Right atrium auricular region (tissue), 2 donors: ENCODE data around the gene SPSB1. TPM values are rescaled to one million over a fixed set of nuclear protein-coding genes. Genes with fewer than 3 reads are reported as not detected.

Source experiments
- DNase-seq: peaks from one replicate; pipeline ENCODE4 v3.0.0-alpha.2; 2019; ENCODE audit warnings: low spot score
- H3K27ac ChIP-seq, 2 donors: fragments of 200-600 bp; sonication (generic); 1 replicate in 1 of 2; 2 replicates in 1 of 2; pipeline ENCODE4 v1.5.1; 2016 to 2019
- H3K27me3 ChIP-seq, 2 donors: fragments of 200-600 bp; sonication (generic); one replicate each; pipeline versions ENCODE4 v1.5.1 to v1.6.0; 2017 to 2019
- H3K36me3 ChIP-seq: fragments of 200-600 bp; sonication (generic); one replicate; pipeline ENCODE4 v1.5.1; 2016
- H3K4me1 ChIP-seq, 2 donors: fragments of 200-600 bp; sonication (generic); one replicate each; pipeline versions ENCODE4 v1.5.1 to v1.6.0; 2017 to 2019
- H3K4me3 ChIP-seq, 2 donors: fragments of 200-600 bp; sonication (generic); 1 replicate in 1 of 2; 2 replicates in 1 of 2; pipeline ENCODE4 v1.5.1; 2017 to 2019; ENCODE audit warnings: mild to moderate bottlenecking in 1 of 2, moderate library complexity in 1 of 2
- H3K9me3 ChIP-seq, 2 donors: fragments of 200-600 bp; sonication (generic); one replicate each; pipeline ENCODE4 v1.5.1; 2019
- CTCF ChIP-seq, 2 donors: fragments of 200-600 bp; sonication (generic); IDR thresholded peaks; one replicate each; pipeline ENCODE4 v1.5.1; 2019; ENCODE audit warnings: antibody characterized with exemption in 2 of 2
- total RNA-seq, 2 donors: library from RNA; depleted of rRNA; stranded (reverse); fragments of >200 nt; gene quantifications; one replicate each; pipeline ENCODE4 v1.1.0, GENCODE V29; 2016

The SPSB1 gene
- total RNA-seq, 2 donors from 2014 or later, result 20.1 to 20.8 TPM

- no peak for DNase-seq
- peaks cover 0 to 23% of the 10 kb centered on the region in 2 donors for H3K4me1 ChIP-seq
- no peak for TF ChIP-seq CTCF (IDR thresholded peaks at IDR 0.05)
- H3K9me3 ChIP-seq, result no peaks in the 10 kb centered on the region
- H3K27me3 ChIP-seq, result no peaks in the 10 kb centered on the region
- no peak overlapping the region for H3K27ac ChIP-seq
- no peak overlapping the region for H3K4me3 ChIP-seq
- H3K36me3 ChIP-seq, result peaks cover 33% of the 10 kb centered on the region
Observed at GRCh38 chr1:9360371-9361064, 67.8 kb downstream of the SPSB1 start.

- DNase-seq, result no peak
- Histone ChIP-seq H3K27me3 (no peaks in the 10 kb centered on the region), H3K36me3 (peaks cover 22% of the 10 kb centered on the region), H3K27ac (peak overlapping the region in 1 of 2 donors; percentile 29), H3K9me3 (no peaks in the 10 kb centered on the region), H3K4me3 (no peak overlapping the region), H3K4me1 (peaks cover 0 to 28% of the 10 kb centered on the region in 2 donors)
- TF ChIP-seq CTCF (IDR thresholded peaks at IDR 0.05), result no peak
Observed at GRCh38 chr1:9361630-9362260, 69.1 kb downstream of the SPSB1 start.

- Histone ChIP-seq H3K4me3 (no peak overlapping the region), H3K9me3 (no peaks in the 10 kb centered on the region), H3K27ac (no peak overlapping the region), H3K27me3 (no peaks in the 10 kb centered on the region), H3K4me1 (peaks cover 0 to 28% of the 10 kb centered on the region in 2 donors), H3K36me3 (peaks cover 19% of the 10 kb centered on the region)
- no peak for DNase-seq
- no peak for TF ChIP-seq CTCF (IDR thresholded peaks at IDR 0.05)
Observed at GRCh38 chr1:9362488-9362887, 69.8 kb downstream of the SPSB1 start.

GRCh38 chr1:9363061-9363471, 70.4 kb downstream of the SPSB1 start:
- H3K9me3 ChIP-seq, result no peaks in the 10 kb centered on the region
- H3K4me3 ChIP-seq, result no peak overlapping the region
- no peaks in the 10 kb centered on the region for H3K27me3 ChIP-seq
- TF ChIP-seq CTCF (IDR thresholded peaks at IDR 0.05), result no peak
- peaks cover 0 to 28% of the 10 kb centered on the region in 2 donors for H3K4me1 ChIP-seq
- peaks cover 19% of the 10 kb centered on the region for H3K36me3 ChIP-seq
- H3K27ac ChIP-seq, result no peak overlapping the region
- no peak for DNase-seq

- peaks cover 0 to 26% of the 10 kb centered on the region in 2 donors for H3K4me1 ChIP-seq
- DNase-seq, result no peak
- no peak overlapping the region for H3K4me3 ChIP-seq
- peaks cover 15% of the 10 kb centered on the region for H3K36me3 ChIP-seq
- no peak for TF ChIP-seq CTCF (IDR thresholded peaks at IDR 0.05)
- peak overlapping the region in 1 of 2 donors; percentile 36 for H3K27ac ChIP-seq
- no peaks in the 10 kb centered on the region for H3K27me3 ChIP-seq
- H3K9me3 ChIP-seq, result no peaks in the 10 kb centered on the region
Observed at GRCh38 chr1:9366298-9366697, 73.6 kb downstream of the SPSB1 start.
